HCT116 (cell line): ENCODE measurements around the gene PDE4C.

Experiments
- ATF3 ChIP-seq: IDR thresholded peaks from 2 replicates; pipeline ENCODE4 v1.6.1; 2012
- CTCF ChIP-seq, 3 experiments: fragments of 200-600 bp in 1 of 3; sonication (generic) in 1 of 3; IDR thresholded peaks in 2 of 3; conservative IDR thresholded peaks in 1 of 3; 2 replicates each; pipeline ENCODE4 v1.5.1; 2012 to 2017; ENCODE audit warnings: low read depth in 2 of 3, low read length in 2 of 3, antibody characterized with exemption in 1 of 3, borderline replicate concordance in 1 of 3, control low read depth in 1 of 3, mild to moderate bottlenecking in 1 of 3, mixed read lengths in 1 of 3, mixed run types in 1 of 3, moderate library complexity in 1 of 3; ENCODE audit not compliant: insufficient read depth in 1 of 3
- EZH2 ChIP-seq: fragments of 200-600 bp; sonication (generic); IDR thresholded peaks from 2 replicates; pipeline ENCODE4 v1.6.1; 2017; ENCODE audit warnings: antibody characterized with exemption, mixed run types
- EZH2phosphoT487 ChIP-seq: fragments of 200-600 bp; IDR thresholded peaks from 2 replicates; pipeline ENCODE4 v1.6.1; 2018; ENCODE audit warnings: antibody characterized with exemption, borderline replicate concordance
- POLR2A ChIP-seq: IDR thresholded peaks from 2 replicates; pipeline ENCODE4 v1.7.0; 2011; ENCODE audit warnings: borderline replicate concordance; ENCODE audit not compliant: insufficient read depth, insufficient read length; ENCODE audit errors: extremely low read depth
- POLR2AphosphoS5 ChIP-seq: IDR thresholded peaks from 2 replicates; pipeline ENCODE4 v1.6.1; 2011; ENCODE audit warnings: mild to moderate bottlenecking, low read depth, low read length, moderate library complexity
- RAD21 ChIP-seq: IDR thresholded peaks from 2 replicates; pipeline ENCODE4 v1.6.1; 2012; ENCODE audit warnings: low read depth, mild to moderate bottlenecking
- TF ChIP-seq, protein P1 (sequence below): IDR thresholded peaks from 2 replicates; pipeline ENCODE4 v1.6.1; 2011; ENCODE audit warnings: mild to moderate bottlenecking, low read length, moderate library complexity; ENCODE audit not compliant: insufficient replicate concordance; ENCODE audit errors: extremely low read depth
- TF ChIP-seq, protein P2 (sequence below): IDR thresholded peaks from 2 replicates; pipeline ENCODE4 v1.6.1; 2012; ENCODE audit warnings: low read depth

DNA sequence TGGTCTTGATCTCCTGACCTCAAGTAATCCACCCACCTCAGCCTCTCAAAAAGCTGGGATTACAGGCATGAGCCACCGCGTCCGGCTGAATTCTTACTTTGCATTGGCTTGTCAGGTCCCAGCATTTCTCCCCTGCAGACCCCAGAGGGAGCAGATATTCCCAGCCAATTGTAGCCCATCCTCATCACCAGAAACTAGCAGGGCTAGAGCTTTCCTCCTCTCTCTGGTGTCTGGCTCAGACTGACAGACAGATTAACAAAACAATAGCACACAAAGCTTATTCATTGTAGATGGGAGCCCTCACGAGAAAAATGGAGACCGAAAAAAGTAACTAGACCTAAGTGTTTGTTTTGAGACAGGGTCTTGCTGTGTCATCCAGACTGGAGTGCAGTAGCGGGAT is 40.7 kb downstream of the PDE4C start:
- no peak for TF ChIP-seq POLR2AphosphoS5
- TF ChIP-seq CTCF (IDR thresholded peaks at IDR 0.05 in 2 of 3, conservative IDR thresholded peaks at IDR 0.05 in 1 of 3; ENCODE audit: borderline replicate concordance in 1 of 3, insufficient read depth in 1 of 3, low read depth in 2 of 3, low read length in 2 of 3), result no peak
- TF ChIP-seq RAD21, result no peak
- TF ChIP-seq, protein P1, sequence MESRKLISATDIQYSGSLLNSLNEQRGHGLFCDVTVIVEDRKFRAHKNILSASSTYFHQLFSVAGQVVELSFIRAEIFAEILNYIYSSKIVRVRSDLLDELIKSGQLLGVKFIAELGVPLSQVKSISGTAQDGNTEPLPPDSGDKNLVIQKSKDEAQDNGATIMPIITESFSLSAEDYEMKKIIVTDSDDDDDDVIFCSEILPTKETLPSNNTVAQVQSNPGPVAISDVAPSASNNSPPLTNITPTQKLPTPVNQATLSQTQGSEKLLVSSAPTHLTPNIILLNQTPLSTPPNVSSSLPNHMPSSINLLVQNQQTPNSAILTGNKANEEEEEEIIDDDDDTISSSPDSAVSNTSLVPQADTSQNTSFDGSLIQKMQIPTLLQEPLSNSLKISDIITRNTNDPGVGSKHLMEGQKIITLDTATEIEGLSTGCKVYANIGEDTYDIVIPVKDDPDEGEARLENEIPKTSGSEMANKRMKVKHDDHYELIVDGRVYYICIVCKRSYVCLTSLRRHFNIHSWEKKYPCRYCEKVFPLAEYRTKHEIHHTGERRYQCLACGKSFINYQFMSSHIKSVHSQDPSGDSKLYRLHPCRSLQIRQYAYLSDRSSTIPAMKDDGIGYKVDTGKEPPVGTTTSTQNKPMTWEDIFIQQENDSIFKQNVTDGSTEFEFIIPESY, result no peak
- TF ChIP-seq, protein P2, sequence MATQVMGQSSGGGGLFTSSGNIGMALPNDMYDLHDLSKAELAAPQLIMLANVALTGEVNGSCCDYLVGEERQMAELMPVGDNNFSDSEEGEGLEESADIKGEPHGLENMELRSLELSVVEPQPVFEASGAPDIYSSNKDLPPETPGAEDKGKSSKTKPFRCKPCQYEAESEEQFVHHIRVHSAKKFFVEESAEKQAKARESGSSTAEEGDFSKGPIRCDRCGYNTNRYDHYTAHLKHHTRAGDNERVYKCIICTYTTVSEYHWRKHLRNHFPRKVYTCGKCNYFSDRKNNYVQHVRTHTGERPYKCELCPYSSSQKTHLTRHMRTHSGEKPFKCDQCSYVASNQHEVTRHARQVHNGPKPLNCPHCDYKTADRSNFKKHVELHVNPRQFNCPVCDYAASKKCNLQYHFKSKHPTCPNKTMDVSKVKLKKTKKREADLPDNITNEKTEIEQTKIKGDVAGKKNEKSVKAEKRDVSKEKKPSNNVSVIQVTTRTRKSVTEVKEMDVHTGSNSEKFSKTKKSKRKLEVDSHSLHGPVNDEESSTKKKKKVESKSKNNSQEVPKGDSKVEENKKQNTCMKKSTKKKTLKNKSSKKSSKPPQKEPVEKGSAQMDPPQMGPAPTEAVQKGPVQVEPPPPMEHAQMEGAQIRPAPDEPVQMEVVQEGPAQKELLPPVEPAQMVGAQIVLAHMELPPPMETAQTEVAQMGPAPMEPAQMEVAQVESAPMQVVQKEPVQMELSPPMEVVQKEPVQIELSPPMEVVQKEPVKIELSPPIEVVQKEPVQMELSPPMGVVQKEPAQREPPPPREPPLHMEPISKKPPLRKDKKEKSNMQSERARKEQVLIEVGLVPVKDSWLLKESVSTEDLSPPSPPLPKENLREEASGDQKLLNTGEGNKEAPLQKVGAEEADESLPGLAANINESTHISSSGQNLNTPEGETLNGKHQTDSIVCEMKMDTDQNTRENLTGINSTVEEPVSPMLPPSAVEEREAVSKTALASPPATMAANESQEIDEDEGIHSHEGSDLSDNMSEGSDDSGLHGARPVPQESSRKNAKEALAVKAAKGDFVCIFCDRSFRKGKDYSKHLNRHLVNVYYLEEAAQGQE, result no peak
- TF ChIP-seq POLR2A, result no peak
- TF ChIP-seq ATF3, result no peak
- no peak for TF ChIP-seq EZH2phosphoT487
- TF ChIP-seq EZH2, result no peak
